WERI-Rb-1 (cell line): Measurements from ENCODE around the gene NOCT.
"Not testable (repeated sequence)": the region's sequence is repeated elsewhere in the genome, so short reads cannot be mapped to it uniquely, and the experiment has no call there.

Experiments
- DNase-seq: peaks from one replicate; pipeline ENCODE4 v3.0.0-alpha.2; 2020
- H3K27ac ChIP-seq: fragments of 250-450 bp; sonication (Bioruptor Pico); 2 replicates; pipeline ENCODE4 v1.5.1; 2020; ENCODE audit warnings: mild to moderate bottlenecking, moderate library complexity
- H3K27me3 ChIP-seq: fragments of 250-450 bp; sonication (Bioruptor Pico); 2 replicates; pipeline ENCODE4 v1.5.1; 2021; ENCODE audit warnings: mild to moderate bottlenecking, low read depth, moderate library complexity; ENCODE audit not compliant: insufficient read depth, severe bottlenecking
- H3K36me3 ChIP-seq: fragments of 250-450 bp; sonication (Bioruptor Pico); 2 replicates; pipeline ENCODE4 v1.5.1; 2020; ENCODE audit warnings: mild to moderate bottlenecking, moderate library complexity
- H3K4me3 ChIP-seq: 2 replicates; pipeline ENCODE4 v1.5.1; 2011; ENCODE audit warnings: low read depth, mild to moderate bottlenecking, control low read depth, low read length
- H3K9me3 ChIP-seq: fragments of 250-450 bp; sonication (Bioruptor Pico); 2 replicates; pipeline ENCODE4 v1.5.1; 2021; ENCODE audit warnings: mild to moderate bottlenecking, moderate library complexity; ENCODE audit not compliant: severe bottlenecking
- CTCF ChIP-seq: IDR thresholded peaks from 2 replicates; pipeline ENCODE4 v1.5.1; 2011; ENCODE audit warnings: low read depth, mild to moderate bottlenecking, control low read depth, inconsistent platforms, low read length

NOCT gene

GRCh38 chr4:139022835-139023234, 7.3 kb downstream of the NOCT start:
- no peaks in the 10 kb centered on the region for H3K9me3 ChIP-seq
- H3K27me3 ChIP-seq = no peaks in the 10 kb centered on the region
- no peak for TF ChIP-seq CTCF
- no peak overlapping the region for H3K27ac ChIP-seq
- H3K36me3 ChIP-seq = peaks cover 51% of the 10 kb centered on the region
- no peak for DNase-seq
- H3K4me3 ChIP-seq = no peak overlapping the region

- Histone ChIP-seq H3K27me3 (no peaks in the 10 kb centered on the region), H3K27ac (no peak overlapping the region), H3K36me3 (peaks cover 42% of the 10 kb centered on the region), H3K4me3 (no peak overlapping the region), H3K9me3 (no peaks in the 10 kb centered on the region)
- no peak for TF ChIP-seq CTCF
- DNase-seq = no peak
Measured at GRCh38 chr4:139024686-139025085, 9.1 kb downstream of the NOCT start.

GRCh38 chr4:139025841-139026240, 10.3 kb downstream of the NOCT start:
- Histone ChIP-seq H3K9me3 (no peaks in the 10 kb centered on the region), H3K4me3 (no peak overlapping the region), H3K27me3 (no peaks in the 10 kb centered on the region), H3K27ac (no peak overlapping the region), H3K36me3 (peaks cover 32% of the 10 kb centered on the region)
- no peak for DNase-seq
- TF ChIP-seq CTCF = no peak

- Histone ChIP-seq H3K36me3 (peaks cover 21% of the 10 kb centered on the region), H3K27me3 (no peaks in the 10 kb centered on the region), H3K27ac (no peak overlapping the region), H3K4me3 (no peak overlapping the region), H3K9me3 (no peaks in the 10 kb centered on the region)
- no peak for DNase-seq
- TF ChIP-seq CTCF = no peak
Measured at GRCh38 chr4:139027776-139028175, 12.2 kb downstream of the NOCT start.

GRCh38 chr4:139028191-139028661, 12.6 kb downstream of the NOCT start:
- DNase-seq = no peak
- TF ChIP-seq CTCF = no peak
- H3K27me3 ChIP-seq = no peaks in the 10 kb centered on the region
- H3K36me3 ChIP-seq = peaks cover 16% of the 10 kb centered on the region
- H3K27ac ChIP-seq = no peak overlapping the region
- no peaks in the 10 kb centered on the region for H3K9me3 ChIP-seq
- no peak overlapping the region for H3K4me3 ChIP-seq

- H3K27ac ChIP-seq, H3K27me3 ChIP-seq, H3K4me3 ChIP-seq, DNase-seq, H3K36me3 ChIP-seq, H3K9me3 ChIP-seq: not testable (repeated sequence)
Measured at GRCh38 chr4:139029866-139030363, 14.3 kb downstream of the NOCT start.
